Measurements from ENCODE around the gene FUCA2. TPM values are rescaled to one million over a fixed set of nuclear protein-coding genes. Genes with fewer than 3 reads are reported as not detected.

The FUCA2 gene
- total and polyA plus RNA-seq, 2 experiments from 2014 or later, result 31.8 to 33.4 TPM

DNA sequence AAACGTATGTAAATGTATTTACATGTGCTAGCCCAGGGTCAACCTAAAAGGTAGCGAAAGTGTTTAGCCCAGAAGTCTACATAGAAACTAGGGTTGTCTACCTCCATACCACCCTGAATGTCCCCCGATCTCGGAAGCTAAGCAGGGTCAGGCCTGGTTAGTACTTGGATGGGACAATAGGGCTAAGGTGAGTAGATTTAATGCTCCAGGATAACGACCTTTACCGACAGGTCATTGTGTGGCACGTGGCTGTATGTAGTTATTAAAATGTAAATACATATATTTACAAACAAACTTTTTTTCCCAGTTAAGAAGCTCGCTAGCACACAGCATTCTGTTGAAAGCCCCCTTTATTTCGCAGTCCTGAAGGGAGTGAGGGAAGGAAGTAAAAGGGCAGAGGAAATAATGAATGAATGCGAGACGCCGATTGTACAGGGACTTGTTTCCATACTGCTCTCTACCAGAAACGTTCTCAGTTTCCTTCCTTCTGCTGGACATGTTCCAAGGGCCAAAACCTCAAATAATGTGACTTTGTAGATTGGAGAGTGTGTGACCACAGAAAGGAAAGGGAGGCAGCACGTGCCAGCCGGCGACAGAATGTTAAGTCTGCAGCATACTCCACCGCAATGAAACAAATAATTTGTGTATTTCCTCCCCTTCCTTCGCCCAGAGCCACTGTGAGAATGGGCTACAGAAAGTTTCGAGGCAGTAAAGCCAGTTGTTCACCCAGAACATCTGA is 61.6 kb downstream of the FUCA2 start:
- Histone ChIP-seq H3K79me2 (replicated peaks; ENCODE audit: insufficient read depth) (peaks cover 38% of the 10 kb centered on the region), H3K9me2 (ENCODE audit: insufficient read depth) (no peaks in the 10 kb centered on the region), H3F3A (replicated peaks; ENCODE audit: low read depth) (no peaks in the 10 kb centered on the region), H3K4me2 (peak overlapping the region; percentile 94), H2AFZ (peak overlapping the region; percentile 99), H3K36me3 (ENCODE audit: insufficient read depth) (no peaks in the 10 kb centered on the region), H3K4me3 (peak overlapping the region; percentile 91), H4K20me1 (replicated peaks; ENCODE audit: insufficient read depth) (no peaks in the 10 kb centered on the region; the same call in 1 of the 2 replicates), H3K4me1 (ENCODE audit: insufficient read depth) (peaks cover 6% of the 10 kb centered on the region), H3K27me3 (ENCODE audit: insufficient read depth) (no peaks in the 10 kb centered on the region), H3K27ac (ENCODE audit: low read depth) (peak overlapping the region; percentile 65; the same call in 1 of the 2 replicates)
- H3K9me3 Mint-ChIP-seq, result no peaks in the 10 kb centered on the region
- DNase-seq (ENCODE audit: low spot score), result peak; percentile 24
- TF ChIP-seq JUNB (IDR thresholded peaks at IDR 0.05; ENCODE audit: unreplicated experiment) (no peak), STAT1 (IDR thresholded peaks at IDR 0.05; ENCODE audit: unreplicated experiment) (no peak), EZH2 (IDR thresholded peaks at IDR 0.05; ENCODE audit: low read depth, unreplicated experiment) (no peak), EZH2phosphoT487 (IDR thresholded peaks at IDR 0.05; ENCODE audit: unreplicated experiment) (no peak), POLR2AphosphoS5 (IDR thresholded peaks at IDR 0.05; ENCODE audit: low read depth) (no peak), NANOG (IDR thresholded peaks at IDR 0.05; ENCODE audit: borderline replicate concordance) (no peak), ZNF331 (CRISPR knock-in tag; IDR thresholded peaks at IDR 0.05; ENCODE audit: low read depth) (no peak), ZNF114 (CRISPR knock-in tag; IDR thresholded peaks at IDR 0.05) (no peak), CREB1 (CRISPR knock-in tag; IDR thresholded peaks at IDR 0.05; ENCODE audit: low read depth) (no peak)
- TF ChIP-seq, protein P1, sequence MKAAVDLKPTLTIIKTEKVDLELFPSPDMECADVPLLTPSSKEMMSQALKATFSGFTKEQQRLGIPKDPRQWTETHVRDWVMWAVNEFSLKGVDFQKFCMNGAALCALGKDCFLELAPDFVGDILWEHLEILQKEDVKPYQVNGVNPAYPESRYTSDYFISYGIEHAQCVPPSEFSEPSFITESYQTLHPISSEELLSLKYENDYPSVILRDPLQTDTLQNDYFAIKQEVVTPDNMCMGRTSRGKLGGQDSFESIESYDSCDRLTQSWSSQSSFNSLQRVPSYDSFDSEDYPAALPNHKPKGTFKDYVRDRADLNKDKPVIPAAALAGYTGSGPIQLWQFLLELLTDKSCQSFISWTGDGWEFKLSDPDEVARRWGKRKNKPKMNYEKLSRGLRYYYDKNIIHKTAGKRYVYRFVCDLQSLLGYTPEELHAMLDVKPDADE (IDR thresholded peaks at IDR 0.05), result no peak
- TF ChIP-seq, protein P2, sequence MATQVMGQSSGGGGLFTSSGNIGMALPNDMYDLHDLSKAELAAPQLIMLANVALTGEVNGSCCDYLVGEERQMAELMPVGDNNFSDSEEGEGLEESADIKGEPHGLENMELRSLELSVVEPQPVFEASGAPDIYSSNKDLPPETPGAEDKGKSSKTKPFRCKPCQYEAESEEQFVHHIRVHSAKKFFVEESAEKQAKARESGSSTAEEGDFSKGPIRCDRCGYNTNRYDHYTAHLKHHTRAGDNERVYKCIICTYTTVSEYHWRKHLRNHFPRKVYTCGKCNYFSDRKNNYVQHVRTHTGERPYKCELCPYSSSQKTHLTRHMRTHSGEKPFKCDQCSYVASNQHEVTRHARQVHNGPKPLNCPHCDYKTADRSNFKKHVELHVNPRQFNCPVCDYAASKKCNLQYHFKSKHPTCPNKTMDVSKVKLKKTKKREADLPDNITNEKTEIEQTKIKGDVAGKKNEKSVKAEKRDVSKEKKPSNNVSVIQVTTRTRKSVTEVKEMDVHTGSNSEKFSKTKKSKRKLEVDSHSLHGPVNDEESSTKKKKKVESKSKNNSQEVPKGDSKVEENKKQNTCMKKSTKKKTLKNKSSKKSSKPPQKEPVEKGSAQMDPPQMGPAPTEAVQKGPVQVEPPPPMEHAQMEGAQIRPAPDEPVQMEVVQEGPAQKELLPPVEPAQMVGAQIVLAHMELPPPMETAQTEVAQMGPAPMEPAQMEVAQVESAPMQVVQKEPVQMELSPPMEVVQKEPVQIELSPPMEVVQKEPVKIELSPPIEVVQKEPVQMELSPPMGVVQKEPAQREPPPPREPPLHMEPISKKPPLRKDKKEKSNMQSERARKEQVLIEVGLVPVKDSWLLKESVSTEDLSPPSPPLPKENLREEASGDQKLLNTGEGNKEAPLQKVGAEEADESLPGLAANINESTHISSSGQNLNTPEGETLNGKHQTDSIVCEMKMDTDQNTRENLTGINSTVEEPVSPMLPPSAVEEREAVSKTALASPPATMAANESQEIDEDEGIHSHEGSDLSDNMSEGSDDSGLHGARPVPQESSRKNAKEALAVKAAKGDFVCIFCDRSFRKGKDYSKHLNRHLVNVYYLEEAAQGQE (IDR thresholded peaks at IDR 0.05; ENCODE audit: unreplicated experiment), result no peak
- TF ChIP-seq, protein P3, sequence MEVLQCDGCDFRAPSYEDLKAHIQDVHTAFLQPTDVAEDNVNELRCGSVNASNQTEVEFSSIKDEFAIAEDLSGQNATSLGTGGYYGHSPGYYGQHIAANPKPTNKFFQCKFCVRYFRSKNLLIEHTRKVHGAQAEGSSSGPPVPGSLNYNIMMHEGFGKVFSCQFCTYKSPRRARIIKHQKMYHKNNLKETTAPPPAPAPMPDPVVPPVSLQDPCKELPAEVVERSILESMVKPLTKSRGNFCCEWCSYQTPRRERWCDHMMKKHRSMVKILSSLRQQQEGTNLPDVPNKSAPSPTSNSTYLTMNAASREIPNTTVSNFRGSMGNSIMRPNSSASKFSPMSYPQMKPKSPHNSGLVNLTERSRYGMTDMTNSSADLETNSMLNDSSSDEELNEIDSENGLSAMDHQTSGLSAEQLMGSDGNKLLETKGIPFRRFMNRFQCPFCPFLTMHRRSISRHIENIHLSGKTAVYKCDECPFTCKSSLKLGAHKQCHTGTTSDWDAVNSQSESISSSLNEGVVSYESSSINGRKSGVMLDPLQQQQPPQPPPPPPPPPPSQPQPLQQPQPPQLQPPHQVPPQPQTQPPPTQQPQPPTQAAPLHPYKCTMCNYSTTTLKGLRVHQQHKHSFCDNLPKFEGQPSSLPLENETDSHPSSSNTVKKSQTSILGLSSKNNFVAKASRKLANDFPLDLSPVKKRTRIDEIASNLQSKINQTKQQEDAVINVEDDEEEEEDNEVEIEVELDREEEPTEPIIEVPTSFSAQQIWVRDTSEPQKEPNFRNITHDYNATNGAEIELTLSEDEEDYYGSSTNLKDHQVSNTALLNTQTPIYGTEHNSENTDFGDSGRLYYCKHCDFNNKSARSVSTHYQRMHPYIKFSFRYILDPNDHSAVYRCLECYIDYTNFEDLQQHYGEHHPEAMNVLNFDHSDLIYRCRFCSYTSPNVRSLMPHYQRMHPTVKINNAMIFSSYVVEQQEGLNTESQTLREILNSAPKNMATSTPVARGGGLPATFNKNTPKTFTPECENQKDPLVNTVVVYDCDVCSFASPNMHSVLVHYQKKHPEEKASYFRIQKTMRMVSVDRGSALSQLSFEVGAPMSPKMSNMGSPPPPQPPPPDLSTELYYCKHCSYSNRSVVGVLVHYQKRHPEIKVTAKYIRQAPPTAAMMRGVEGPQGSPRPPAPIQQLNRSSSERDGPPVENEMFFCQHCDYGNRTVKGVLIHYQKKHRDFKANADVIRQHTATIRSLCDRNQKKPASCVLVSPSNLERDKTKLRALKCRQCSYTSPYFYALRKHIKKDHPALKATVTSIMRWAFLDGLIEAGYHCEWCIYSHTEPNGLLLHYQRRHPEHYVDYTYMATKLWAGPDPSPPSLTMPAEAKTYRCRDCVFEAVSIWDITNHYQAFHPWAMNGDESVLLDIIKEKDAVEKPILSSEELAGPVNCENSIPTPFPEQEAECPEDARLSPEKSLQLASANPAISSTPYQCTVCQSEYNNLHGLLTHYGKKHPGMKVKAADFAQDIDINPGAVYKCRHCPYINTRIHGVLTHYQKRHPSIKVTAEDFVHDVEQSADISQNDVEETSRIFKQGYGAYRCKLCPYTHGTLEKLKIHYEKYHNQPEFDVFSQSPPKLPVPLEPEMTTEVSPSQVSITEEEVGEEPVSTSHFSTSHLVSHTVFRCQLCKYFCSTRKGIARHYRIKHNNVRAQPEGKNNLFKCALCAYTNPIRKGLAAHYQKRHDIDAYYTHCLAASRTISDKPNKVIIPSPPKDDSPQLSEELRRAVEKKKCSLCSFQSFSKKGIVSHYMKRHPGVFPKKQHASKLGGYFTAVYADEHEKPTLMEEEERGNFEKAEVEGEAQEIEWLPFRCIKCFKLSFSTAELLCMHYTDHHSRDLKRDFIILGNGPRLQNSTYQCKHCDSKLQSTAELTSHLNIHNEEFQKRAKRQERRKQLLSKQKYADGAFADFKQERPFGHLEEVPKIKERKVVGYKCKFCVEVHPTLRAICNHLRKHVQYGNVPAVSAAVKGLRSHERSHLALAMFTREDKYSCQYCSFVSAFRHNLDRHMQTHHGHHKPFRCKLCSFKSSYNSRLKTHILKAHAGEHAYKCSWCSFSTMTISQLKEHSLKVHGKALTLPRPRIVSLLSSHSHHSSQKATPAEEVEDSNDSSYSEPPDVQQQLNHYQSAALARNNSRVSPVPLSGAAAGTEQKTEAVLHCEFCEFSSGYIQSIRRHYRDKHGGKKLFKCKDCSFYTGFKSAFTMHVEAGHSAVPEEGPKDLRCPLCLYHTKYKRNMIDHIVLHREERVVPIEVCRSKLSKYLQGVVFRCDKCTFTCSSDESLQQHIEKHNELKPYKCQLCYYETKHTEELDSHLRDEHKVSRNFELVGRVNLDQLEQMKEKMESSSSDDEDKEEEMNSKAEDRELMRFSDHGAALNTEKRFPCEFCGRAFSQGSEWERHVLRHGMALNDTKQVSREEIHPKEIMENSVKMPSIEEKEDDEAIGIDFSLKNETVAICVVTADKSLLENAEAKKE (CRISPR knock-in tag; IDR thresholded peaks at IDR 0.05), result no peak
- TF ChIP-seq, protein P4, sequence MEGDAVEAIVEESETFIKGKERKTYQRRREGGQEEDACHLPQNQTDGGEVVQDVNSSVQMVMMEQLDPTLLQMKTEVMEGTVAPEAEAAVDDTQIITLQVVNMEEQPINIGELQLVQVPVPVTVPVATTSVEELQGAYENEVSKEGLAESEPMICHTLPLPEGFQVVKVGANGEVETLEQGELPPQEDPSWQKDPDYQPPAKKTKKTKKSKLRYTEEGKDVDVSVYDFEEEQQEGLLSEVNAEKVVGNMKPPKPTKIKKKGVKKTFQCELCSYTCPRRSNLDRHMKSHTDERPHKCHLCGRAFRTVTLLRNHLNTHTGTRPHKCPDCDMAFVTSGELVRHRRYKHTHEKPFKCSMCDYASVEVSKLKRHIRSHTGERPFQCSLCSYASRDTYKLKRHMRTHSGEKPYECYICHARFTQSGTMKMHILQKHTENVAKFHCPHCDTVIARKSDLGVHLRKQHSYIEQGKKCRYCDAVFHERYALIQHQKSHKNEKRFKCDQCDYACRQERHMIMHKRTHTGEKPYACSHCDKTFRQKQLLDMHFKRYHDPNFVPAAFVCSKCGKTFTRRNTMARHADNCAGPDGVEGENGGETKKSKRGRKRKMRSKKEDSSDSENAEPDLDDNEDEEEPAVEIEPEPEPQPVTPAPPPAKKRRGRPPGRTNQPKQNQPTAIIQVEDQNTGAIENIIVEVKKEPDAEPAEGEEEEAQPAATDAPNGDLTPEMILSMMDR (conservative IDR thresholded peaks at IDR 0.05; ENCODE audit: low read depth in 2 of 2), result no peak
- peak overlapping the region; percentile 94 for H3K4me3 Mint-ChIP-seq
- ATAC-seq, result peak; percentile 8
- no peaks in the 10 kb centered on the region for H3K36me3 Mint-ChIP-seq (ENCODE audit: low read depth)
- peaks cover 7% of the 10 kb centered on the region; the same call in 2 of the 3 replicates for H3K4me1 Mint-ChIP-seq
- peak overlapping the region; percentile 97 for H3K27ac Mint-ChIP-seq
- H3K27me3 Mint-ChIP-seq (ENCODE audit: insufficient read depth, low read depth, poor library complexity), result peaks cover 7% of the 10 kb centered on the region

Data from GM23338 (cell line).